ENCODE data around the gene MCHR1. TPM values are rescaled to one million over a fixed set of nuclear protein-coding genes. Genes with fewer than 3 reads are reported as not detected.
"Not testable (repeated sequence)": the region's sequence is repeated elsewhere in the genome, so short reads cannot be mapped to it uniquely, and the experiment has no call there.

MCHR1 gene
- total RNA-seq, 1 experiment from 2014 or later, result not detected

DNA sequence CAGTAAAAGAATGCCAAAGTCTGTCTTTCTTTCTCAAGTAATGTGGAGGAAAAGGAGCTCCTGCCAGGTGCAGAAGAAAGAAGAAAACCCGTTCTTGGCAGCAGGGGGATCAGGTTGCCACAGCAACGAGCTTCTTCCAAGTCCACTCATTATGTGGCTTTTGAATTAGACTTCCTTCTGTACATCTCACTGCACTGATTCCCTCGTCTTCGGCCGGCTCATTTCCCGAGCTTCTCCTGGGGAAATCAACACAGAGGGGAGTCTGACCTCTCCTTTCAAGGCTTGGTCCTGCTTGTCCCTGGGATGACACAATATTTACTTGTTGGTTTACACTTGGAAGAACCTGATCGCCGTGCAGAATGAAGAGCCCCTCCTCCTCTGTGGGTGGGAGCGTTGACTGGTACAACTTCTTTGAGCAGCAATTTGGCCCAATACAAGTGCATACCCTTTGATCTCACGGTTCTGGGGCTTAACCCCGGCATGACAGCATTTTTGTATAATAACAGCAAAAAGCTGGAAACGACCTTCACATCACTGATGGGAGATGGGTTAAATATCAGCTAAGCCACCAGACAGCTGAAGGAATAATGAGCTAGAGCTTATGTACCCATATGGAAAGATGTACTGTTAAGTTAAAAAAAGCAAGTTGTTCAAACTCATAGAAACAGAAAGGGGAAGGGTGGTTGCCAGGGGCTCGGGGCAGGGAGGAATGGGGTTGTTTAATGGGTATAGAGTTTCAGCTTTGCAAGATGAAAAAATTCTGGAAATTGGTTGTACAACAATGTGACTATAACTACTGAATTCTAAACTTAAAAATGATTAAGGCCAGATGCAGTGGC is 35.4 kb downstream of the MCHR1 start:
- in situ Hi-C loops (cut with HindIII; ENCODE audit: low pct_unique_long_range_greater_than_20kb, low sequenced_read_pairs), result no loop called here
- DNase-seq (ENCODE audit: low read depth), result peak; percentile 54

DNA sequence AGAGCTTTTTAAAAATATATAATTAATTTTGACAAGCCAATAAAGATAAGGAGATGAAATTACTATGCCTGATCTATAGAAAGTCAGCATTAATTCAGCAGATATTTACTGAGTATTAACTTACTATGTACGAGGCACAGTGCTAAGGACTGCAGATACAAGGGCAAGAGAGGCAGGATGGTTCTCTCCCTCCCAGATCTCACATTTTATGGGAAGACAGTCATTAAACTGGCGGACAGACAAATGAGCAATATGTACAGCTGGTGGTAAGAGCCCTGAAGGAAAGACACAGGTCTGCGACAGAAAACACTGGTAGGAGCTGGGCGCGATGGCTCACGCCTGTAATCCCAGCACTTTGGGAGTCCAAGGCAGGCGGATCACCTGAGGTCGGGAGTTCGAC is 36.8 kb downstream of the MCHR1 start:
- in situ Hi-C loops (cut with HindIII; ENCODE audit: low pct_unique_long_range_greater_than_20kb, low sequenced_read_pairs), result no loop called here
- no peak for DNase-seq (ENCODE audit: low read depth)

GRCh38 chr22:40717657-40718056 is 38.4 kb downstream of the MCHR1 start:
- in situ Hi-C loops (cut with HindIII; ENCODE audit: low pct_unique_long_range_greater_than_20kb, low sequenced_read_pairs), result not testable (repeated sequence)

GRCh38 chr22:40718250-40719204 is 39.2 kb downstream of the MCHR1 start:
- in situ Hi-C loops (cut with HindIII; ENCODE audit: low pct_unique_long_range_greater_than_20kb, low sequenced_read_pairs), result no loop called here
- no peak for DNase-seq (ENCODE audit: low read depth)

More at GRCh38 chr22:40717657-40718056, 38.4 kb downstream of the MCHR1 start:
- DNase-seq (ENCODE audit: low read depth), result not testable (repeated sequence)

GRCh38 chr22:40719599-40719998 is 40.3 kb downstream of the MCHR1 start:
- in situ Hi-C loops (cut with HindIII; ENCODE audit: low pct_unique_long_range_greater_than_20kb, low sequenced_read_pairs), result no loop called here
- DNase-seq (ENCODE audit: low read depth), result no peak

GRCh38 chr22:40720156-40720537 is 40.9 kb downstream of the MCHR1 start:
- DNase-seq (ENCODE audit: low read depth); in situ Hi-C loops (cut with HindIII; ENCODE audit: low pct_unique_long_range_greater_than_20kb, low sequenced_read_pairs): not testable (repeated sequence)

GRCh38 chr22:40720538-40721256 is 41.4 kb downstream of the MCHR1 start:
- in situ Hi-C loops (cut with HindIII; ENCODE audit: low pct_unique_long_range_greater_than_20kb, low sequenced_read_pairs), result no loop called here
- peak; percentile 38 for DNase-seq (ENCODE audit: low read depth)

- DNase-seq (ENCODE audit: low read depth), result peak; percentile 84
- in situ Hi-C loops (cut with HindIII; ENCODE audit: low pct_unique_long_range_greater_than_20kb, low sequenced_read_pairs), result no loop called here
Observed at GRCh38 chr22:40721266-40721665, 42.0 kb downstream of the MCHR1 start.

GRCh38 chr22:40723396-40723933 is 44.2 kb downstream of the MCHR1 start:
- no peak for DNase-seq (ENCODE audit: low read depth)
- in situ Hi-C loops (cut with HindIII; ENCODE audit: low pct_unique_long_range_greater_than_20kb, low sequenced_read_pairs), result no loop called here

- no peak for DNase-seq (ENCODE audit: low read depth)
- in situ Hi-C loops (cut with HindIII; ENCODE audit: low pct_unique_long_range_greater_than_20kb, low sequenced_read_pairs), result no loop called here
Observed at GRCh38 chr22:40726514-40726913, 47.2 kb downstream of the MCHR1 start.

- no peak for DNase-seq (ENCODE audit: low read depth)
- in situ Hi-C loops (cut with HindIII; ENCODE audit: low pct_unique_long_range_greater_than_20kb, low sequenced_read_pairs), result no loop called here
Observed at GRCh38 chr22:40727070-40727963, 48.0 kb downstream of the MCHR1 start.

DNA sequence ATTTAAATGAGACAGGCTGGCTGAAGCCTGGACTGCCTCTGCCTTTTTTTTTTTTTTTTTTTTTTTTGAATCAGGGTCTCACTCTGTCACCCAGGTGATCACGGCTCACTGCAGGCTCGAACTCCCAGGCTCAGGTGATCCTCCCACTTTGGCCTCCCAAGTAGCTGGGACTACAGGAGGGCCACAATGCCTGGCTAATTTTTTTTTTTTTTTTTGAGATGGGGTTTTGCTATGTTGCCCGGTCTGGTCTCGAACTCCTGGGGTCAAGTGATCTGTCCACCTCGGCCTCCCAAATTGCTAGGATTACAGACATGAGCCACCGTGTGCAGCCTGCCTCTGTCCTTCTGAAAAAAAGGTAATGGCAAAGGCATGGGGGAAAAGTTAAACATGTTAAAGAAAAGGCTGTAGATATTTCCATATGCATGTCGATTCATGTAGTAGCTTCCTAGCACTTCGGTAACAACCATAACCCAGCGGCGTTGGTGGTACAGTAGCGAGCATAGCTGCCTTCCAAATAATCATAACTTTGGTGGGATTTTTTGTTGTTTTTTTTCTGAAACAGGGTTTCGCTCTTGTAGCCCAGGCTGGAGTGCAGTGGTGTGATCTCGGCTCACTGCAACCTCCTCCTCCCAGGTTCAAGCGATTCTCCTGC is 48.8 kb downstream of the MCHR1 start:
- DNase-seq (ENCODE audit: low read depth), result no peak
- in situ Hi-C loops (cut with HindIII; ENCODE audit: low pct_unique_long_range_greater_than_20kb, low sequenced_read_pairs), result no loop called here

GRCh38 chr22:40728731-40729189 is 49.5 kb downstream of the MCHR1 start:
- in situ Hi-C loops (cut with HindIII; ENCODE audit: low pct_unique_long_range_greater_than_20kb, low sequenced_read_pairs), result no loop called here
- no peak for DNase-seq (ENCODE audit: low read depth)

DNA sequence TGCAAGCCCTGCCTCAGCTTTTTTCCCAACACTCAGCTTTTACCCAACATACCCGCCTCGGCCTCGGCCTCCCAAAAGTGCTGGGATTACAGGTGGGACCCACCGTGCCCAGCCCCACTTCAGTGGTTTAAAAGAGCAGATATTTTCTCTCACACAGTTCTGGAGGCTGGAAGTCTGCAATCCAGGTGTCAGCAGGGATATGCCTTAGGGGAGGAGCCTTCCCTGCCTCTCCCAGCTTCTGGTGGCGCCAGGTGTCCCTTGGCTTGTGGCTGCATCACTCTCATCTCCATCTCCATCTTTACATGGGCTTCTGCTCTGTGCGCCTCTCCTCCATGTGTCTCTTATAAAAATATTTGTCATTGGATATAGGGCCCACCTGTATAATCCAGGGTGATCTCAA is 50.0 kb downstream of the MCHR1 start:
- no peak for DNase-seq (ENCODE audit: low read depth)
- in situ Hi-C loops (cut with HindIII; ENCODE audit: low pct_unique_long_range_greater_than_20kb, low sequenced_read_pairs), result no loop called here
